HPDE6-E6E7 (cell line): ENCODE data around the gene RAB21.
"Not testable (repeated sequence)": the region's sequence is repeated elsewhere in the genome, so short reads cannot be mapped to it uniquely, and the experiment has no call there.

Source experiments
- DNase-seq: peaks from one replicate; pipeline ENCODE4 v3.0.0; 2011; ENCODE audit warnings: missing footprints; ENCODE audit errors: extremely low spot score

RAB21 gene

GRCh38 chr12:71752891-71753290 is 1.8 kb upstream of the RAB21 start:
- no peak for DNase-seq

DNA sequence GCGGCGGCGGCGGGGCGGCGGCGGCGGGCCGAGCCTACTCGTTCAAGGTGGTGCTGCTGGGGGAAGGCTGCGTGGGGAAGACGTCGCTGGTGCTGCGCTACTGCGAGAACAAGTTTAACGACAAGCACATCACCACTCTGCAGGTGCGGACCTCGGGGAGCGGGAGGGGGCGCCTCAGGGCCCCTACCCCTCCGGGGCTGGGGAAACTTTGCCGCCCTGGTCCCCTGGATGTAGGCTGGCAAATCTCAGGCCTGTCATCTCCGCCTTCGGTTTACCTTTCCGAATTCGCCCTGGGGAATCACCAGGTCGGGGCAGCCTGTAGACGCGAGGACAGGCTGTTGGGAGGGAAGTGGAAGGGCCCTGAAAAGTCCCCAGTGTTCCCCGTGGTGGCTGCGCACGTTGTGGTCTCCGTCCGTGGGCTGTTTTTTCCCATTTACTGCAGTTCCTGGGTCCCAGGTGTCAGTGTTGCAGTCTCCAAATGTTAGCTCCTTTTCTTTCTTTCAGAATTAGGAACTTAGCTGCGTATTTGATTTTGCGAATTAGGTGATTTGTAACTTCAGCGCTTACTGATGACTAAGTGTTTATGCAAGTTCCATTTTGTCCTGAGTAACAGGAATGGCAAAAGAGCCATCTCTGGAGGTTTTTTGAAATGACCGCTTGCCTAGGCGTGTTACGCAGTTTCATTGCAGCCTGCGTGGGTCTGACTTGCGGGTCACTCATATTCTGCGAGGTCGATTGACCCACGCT is 656 bp downstream of the RAB21 start:
- DNase-seq, result peak; percentile 47

- no peak for DNase-seq
Measured at GRCh38 chr12:71756054-71756690, 1.5 kb downstream of the RAB21 start.

DNA sequence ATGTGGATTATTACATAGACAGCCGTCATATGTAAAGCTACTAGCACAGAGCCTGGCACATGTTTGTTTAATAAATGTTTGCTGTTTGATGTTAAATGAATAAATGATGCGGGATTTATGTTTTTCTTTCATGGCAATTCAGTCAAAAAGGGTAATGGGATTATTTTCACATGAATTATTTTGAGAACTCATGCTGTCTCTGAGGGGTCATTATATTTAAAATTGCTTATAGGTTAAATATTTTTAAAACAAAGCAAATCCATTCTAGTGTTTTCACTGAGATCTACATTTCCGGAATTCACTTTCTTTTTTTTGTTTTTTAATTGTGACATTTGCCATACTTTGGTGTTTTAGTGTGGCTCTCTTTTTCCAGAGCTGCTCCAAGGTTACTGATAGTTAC is 5.3 kb downstream of the RAB21 start:
- DNase-seq, result no peak

DNA sequence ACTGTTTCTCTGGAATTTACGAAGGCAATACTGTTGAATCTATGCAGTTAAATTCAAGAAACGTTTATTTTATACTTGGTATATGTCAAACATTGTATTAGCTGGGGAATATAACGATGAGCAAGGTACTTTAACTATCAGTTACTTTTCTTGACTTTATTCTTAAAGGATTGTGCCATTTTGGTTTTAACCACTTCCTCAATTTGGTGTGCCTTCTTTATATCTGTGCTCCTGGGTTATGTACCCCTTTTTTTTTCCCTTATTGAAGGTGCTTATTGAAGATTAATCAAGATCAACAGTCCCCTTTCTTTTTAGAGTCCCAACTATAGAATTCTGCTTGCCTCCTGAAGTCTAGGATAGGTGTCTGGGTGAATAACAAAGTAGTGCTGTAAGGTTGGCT is 5.8 kb downstream of the RAB21 start:
- DNase-seq, result no peak

DNA sequence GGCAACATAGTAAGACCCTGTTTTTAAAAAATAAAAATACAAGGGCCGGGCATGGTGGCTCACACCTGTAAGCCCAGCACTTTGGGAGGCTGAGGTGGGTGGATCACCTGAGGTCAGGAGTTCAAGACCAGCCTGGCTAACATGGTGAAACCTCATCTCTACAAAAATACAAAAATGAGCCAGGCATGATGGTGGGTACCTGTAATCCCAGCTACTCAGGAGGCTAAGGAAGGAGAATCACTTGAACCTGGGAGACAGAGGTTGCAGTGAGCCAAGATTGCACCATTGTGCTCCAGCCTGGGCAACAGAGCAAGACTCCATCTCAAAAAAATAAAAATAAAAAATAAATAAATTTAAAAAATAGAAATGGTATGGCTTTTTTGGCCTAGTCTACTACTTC is 6.7 kb downstream of the RAB21 start:
- not testable (repeated sequence) for DNase-seq

DNA sequence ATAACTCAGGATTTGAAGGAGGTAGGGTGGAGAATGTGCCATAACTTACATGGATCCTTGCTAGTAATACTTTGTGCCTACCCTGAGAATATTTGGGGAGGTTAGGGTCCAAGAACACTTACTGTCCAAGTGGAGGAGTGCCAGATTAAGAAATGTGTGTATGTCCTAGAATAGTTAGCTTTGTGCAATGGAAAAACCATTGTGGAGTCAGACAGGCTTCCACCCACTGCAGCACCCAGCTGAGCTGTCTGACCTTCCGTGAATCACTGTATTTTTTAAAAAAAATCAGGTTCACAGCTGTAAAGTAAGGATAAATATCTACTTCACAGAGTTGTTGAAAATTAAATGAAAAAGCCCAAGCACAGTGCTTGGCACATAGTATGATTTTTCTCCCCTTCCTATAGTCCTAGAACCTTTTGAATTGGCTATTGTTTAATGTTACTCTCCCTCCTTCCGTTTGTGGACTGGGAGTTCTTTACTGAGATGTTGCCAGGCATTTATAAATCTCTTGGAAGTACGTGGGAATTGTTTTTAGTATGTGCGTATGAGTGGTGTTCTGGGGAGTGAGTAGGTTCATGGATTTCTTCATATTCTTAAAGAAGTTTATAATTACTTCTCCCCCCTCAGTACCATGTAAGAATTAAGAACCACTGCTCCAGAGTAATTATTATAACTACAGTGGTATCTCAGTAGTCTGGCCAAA is 9.2 kb downstream of the RAB21 start:
- no peak for DNase-seq

GRCh38 chr12:71764587-71765321 is 10.1 kb downstream of the RAB21 start:
- DNase-seq, result no peak

GRCh38 chr12:71766202-71766601 is 11.5 kb downstream of the RAB21 start:
- DNase-seq, result no peak

DNA sequence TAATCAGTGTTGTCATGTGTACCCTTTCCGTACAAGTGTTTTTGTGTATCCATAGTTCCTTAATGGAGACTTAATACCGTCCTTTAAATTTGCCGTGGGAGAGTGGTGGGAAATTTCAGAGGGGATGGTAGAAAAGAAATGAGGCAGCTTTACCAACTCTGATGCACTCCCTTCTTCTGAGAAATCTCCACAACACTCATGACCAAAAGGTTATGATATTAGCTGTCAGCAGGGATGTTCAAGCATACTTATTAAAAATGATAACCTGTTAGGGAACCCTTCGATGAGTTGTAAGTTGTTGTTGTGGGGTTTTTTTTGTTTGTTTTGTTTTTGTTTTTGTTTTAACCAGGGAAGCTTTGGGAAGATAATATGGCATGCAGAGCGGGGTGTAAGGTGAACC is 12.5 kb downstream of the RAB21 start:
- DNase-seq, result no peak

- no peak for DNase-seq
Measured at GRCh38 chr12:71768900-71769299, 14.2 kb downstream of the RAB21 start.

- DNase-seq, result no peak
Measured at GRCh38 chr12:71771069-71771468, 16.4 kb downstream of the RAB21 start.

DNA sequence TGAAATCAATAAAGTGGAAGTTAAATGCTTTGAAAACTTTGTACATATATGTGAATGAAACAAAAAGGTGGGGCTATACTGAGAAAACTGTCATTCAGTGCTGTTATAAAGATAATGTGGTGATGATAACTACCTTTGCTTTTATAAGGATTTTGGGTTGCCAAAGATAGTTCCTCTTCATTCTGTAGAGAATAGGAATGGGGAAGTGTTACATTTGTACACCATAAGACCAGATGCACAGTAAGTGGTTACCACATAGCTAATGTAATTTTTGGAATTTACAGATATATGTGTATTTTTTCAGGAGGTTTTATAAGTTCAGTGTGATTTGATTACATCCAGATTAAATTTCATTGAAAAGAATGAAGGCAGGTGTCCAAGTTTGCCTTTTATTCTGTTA is 18.1 kb downstream of the RAB21 start:
- no peak for DNase-seq

DNA sequence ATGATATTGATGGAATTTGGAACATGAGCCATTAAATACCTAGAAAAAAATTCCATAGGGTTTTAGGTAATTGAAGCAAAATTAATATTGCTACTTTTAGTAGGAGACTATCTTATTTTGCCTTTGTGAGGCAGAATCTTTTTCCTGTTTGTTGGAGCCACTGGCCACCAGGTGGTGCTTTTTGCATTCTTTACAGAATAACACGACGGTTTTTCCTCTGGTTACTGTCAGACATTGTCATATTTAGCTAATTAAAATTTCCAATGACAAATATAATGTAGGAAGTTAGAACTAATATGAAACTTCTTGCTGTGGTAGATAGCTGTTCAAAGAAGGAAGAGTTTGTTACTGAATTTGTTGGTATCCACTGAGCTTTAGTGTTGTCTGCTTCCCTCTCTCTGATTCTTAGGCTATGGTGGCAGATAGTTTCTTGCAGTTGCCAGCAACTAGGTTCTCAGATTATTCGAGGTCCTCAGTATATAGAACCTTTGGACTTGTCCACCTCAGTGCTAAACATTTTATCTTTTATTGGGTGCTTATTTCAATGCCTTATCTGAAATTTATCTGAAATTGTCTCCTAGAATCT is 25.7 kb downstream of the RAB21 start:
- peak; percentile 15 for DNase-seq

DNA sequence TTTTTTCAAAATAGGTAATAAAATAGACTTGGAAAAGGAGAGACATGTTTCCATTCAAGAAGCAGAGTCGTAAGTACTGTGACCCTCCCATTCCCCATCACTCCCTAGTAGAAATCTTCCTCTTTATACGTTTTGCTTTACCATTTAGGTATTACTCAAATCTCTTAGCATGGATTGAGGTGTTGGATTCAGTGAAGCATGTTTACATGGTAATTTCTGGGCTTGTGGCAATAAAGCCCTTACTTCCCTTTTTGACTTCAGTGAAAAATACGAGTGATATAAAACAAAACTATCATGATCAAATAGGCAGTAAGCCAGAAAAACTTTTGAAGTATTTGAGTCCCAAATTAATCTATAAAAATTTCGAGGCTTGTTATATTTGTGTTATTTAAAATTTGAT is 27.4 kb downstream of the RAB21 start:
- no peak for DNase-seq

DNA sequence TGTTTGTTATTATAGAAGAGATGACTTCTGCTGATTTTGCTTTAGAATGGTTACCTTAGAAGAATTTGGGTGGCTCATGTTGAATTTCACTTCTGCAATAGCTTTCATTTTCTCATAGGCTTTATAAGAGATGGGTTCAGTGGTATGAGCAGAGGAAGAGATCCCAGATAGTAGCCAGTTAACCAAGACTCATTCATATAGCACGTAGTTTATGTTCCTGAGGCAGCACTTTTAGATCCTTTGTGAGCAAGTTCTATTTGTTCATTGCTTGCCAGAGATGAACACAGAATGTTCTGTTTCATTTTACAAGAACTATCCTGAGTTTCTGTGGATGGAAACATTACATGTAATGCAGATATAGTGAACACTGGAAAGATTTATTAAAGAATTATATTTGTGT is 32.2 kb downstream of the RAB21 start:
- DNase-seq, result no peak

- no peak for DNase-seq
Measured at GRCh38 chr12:71787580-71787979, 32.9 kb downstream of the RAB21 start.

DNA sequence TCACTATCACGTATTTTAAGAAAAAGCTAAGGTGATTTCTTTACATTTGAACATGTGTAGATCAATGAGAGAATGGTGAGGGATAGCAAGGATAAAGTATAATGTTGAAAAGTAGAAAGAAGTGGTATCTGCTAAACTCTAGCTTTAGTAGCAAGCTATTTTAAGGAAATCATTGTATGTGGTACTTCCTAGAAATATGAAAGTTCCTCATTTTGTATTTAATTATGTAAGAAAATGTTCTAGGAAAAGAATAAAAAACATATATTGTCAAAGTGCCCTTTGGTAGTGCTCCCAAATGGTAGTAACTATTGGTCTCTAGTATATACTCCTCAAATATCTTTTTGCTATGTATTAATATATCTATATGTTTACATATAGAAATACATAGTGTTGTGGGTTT is 35.7 kb downstream of the RAB21 start:
- DNase-seq, result no peak

DNA sequence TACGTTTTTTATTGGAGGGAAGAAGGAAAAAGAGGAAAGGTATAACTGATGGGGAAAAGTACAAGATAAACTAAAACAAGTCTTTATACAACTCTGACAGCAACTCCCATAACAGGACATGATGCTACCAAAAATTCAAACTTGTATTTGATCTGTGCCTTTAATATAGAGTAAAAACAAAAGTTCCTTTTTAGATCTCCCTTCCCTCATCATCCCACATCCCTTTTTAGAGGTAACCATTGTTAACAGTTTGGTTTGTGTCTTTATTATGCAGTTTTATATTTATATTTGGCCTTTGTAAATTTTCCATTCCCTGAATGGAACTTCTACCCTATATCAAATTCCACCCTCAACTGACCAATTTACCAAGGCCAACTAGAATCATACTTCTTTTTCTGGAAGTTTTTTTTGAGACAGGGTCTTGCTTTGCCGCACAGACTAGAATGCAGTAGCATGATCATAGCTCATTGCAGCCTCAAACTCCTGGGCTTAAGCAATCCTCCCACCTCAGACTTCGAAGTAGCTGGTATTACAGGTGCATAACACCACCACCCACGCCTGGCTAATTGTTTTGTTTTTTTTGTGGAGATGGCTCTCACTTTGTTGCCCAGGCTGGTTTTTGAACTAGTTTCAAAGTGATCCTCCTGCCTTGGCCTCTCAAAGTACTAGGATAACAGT is 36.9 kb downstream of the RAB21 start:
- DNase-seq, result no peak

DNA sequence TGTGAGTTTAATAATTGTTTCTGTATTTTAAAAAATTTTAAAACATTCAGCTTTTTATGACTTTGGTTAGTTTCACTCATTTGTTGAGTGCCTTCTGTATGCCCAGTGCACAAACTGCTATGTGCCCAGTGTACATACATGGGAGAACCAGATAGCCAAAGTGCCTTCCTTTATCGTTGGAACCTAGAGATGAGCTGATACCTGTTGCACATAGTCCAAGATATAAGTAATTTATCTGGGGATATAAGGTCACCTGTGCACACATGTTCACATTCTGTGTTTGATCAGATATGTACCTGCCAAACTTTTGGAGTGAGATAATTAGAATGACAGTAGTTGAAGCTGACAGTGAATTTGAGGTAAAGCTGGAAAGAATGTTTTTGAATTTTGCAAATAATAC is 37.9 kb downstream of the RAB21 start:
- DNase-seq, result no peak

DNA sequence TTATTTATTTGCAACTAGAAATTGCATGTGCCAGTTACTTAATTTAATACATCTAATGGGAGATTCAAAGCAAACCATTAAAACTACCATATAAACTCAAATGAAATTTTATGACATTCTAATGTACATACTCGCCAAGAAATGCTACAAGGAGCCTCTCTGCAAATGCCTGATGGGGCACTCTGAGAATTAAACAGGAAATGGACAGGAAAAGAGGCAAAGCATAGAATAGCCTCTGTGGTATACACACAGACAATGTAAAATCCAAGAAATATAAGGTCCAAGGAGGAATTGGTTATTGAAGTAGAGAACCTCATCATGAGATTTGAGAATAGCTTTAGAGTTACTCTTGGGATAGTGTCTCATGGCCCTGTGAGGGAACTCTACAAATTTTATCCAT is 41.2 kb downstream of the RAB21 start:
- no peak for DNase-seq
